K562 (cell line): Measurements from ENCODE around the gene RUVBL2. TPM values are rescaled to one million over a fixed set of nuclear protein-coding genes. Genes with fewer than 3 reads are reported as not detected.

Source experiments
- CTCFL ChIP-seq: IDR thresholded peaks from 2 replicates; pipeline ENCODE4 v1.6.1; 2011; ENCODE audit warnings: borderline replicate concordance, low read depth, mild to moderate bottlenecking, moderate library complexity, low read length; ENCODE audit not compliant: insufficient read depth, poor library complexity, severe bottlenecking
- EGR1 ChIP-seq: fragments of 450-650 bp; conservative IDR thresholded peaks from 2 replicates; pipeline ENCODE4 v1.6.1; 2017; ENCODE audit warnings: mild to moderate bottlenecking
- ETV6 ChIP-seq, 3 experiments: fragments of 150-350 bp in 1 of 3; sonication (generic) in 1 of 3; formaldehyde crosslinking in 1 of 3; IDR thresholded peaks; 2 replicates each; pipeline versions ENCODE4 v1.6.1 to v1.8.0; 2014 to 2022; ENCODE audit warnings: borderline replicate concordance in 2 of 3, low read depth in 2 of 3, antibody characterized with exemption in 1 of 3, low read length in 1 of 3, mild to moderate bottlenecking in 1 of 3, missing genetic modification reagents in 1 of 3
- FIP1L1 ChIP-seq: fragments of 200-400 bp; formaldehyde crosslinking; IDR thresholded peaks from 2 replicates; pipeline ENCODE4 v1.6.1; 2018; ENCODE audit warnings: mild to moderate bottlenecking, low read depth, low read length; ENCODE audit not compliant: poor library complexity, severe bottlenecking
- HDAC1 ChIP-seq, 2 experiments: fragments of 450-650 bp; IDR thresholded peaks; 2 replicates each; pipeline ENCODE4 v1.6.1; 2016 to 2017; ENCODE audit warnings: inconsistent platforms in 1 of 2, mild to moderate bottlenecking in 1 of 2, moderate library complexity in 1 of 2
- HDAC6 ChIP-seq: IDR thresholded peaks from 2 replicates; pipeline ENCODE4 v1.6.1; 2012; ENCODE audit warnings: low read depth, mild to moderate bottlenecking, control low read depth, inconsistent platforms, low read length, moderate library complexity
- ILF3 ChIP-seq: fragments of 450-650 bp; IDR thresholded peaks from 2 replicates; pipeline ENCODE4 v1.6.1; 2018; ENCODE audit warnings: antibody characterized with exemption, mild to moderate bottlenecking, moderate library complexity, borderline replicate concordance
- POLR2B ChIP-seq: fragments of 450-650 bp; IDR thresholded peaks from 2 replicates; pipeline ENCODE4 v1.6.1; 2018; ENCODE audit warnings: low read depth; ENCODE audit not compliant: partially characterized antibody
- SAFB2 ChIP-seq: fragments of 200-400 bp; formaldehyde crosslinking; IDR thresholded peaks from 2 replicates; pipeline ENCODE4 v1.6.1; 2018; ENCODE audit warnings: borderline replicate concordance, low read length, low read depth, moderate library complexity; ENCODE audit not compliant: severe bottlenecking
- THAP12 ChIP-seq: fragments of 250-450 bp; sonication (Bioruptor Pico); IDR thresholded peaks from 2 replicates; pipeline ENCODE4 v1.9.0; 2021; ENCODE audit warnings: mild to moderate bottlenecking, inconsistent platforms
- ZNF311 ChIP-seq: fragments of 250-450 bp; sonication (Bioruptor Pico); IDR thresholded peaks from 2 replicates; pipeline ENCODE4 v1.4.0; 2020; ENCODE audit warnings: mild to moderate bottlenecking, moderate library complexity
- ZNF407 ChIP-seq: fragments of 450-650 bp; IDR thresholded peaks from 2 replicates; pipeline ENCODE4 v1.6.1; 2016; ENCODE audit warnings: low read depth
- ZNF644 ChIP-seq: fragments of 200-800 bp; sonication (Bioruptor generic); IDR thresholded peaks from 2 replicates; pipeline ENCODE4 v1.6.1; 2016; ENCODE audit warnings: low read depth, missing genetic modification characterization, missing compliant biosample characterization
- polyA plus RNA-seq, 8 experiments: library from polyadenylated mRNA; depleted of rRNA in 4 of 8; stranded (reverse) in 5 of 8; unstranded in 3 of 8; fragments of >200 nt; fragmentation: Nextera tagmentation in 2 of 8; fragmentation: Illumina TruSeq in 1 of 8; extraction: Ambion mirVana in 2 of 8; extraction: Trizol in 1 of 8; gene quantifications; 2 replicates each; pipeline versions ENCODE4 v1.2.1 to v1.2.3, GENCODE V29; 2011 to 2014; ENCODE audit warnings: inconsistent platforms in 1 of 8, missing spikeins in 1 of 8
- total RNA-seq, 7 experiments: library from RNA; depleted of rRNA in 6 of 7; stranded (reverse); fragments of >200 nt in 6 of 7; fragmentation: Illumina TruSeq in 2 of 7; extraction: Trizol in 2 of 7; gene quantifications; 2 replicates each; pipeline versions ENCODE4 v1.2.1 to v1.2.3, GENCODE V29; 2011 to 2021; ENCODE audit warnings: low replicate concordance in 1 of 7

Gene RUVBL2
- total and polyA plus RNA-seq, 9 of the 15 experiments (the other 6 are each of a cell fraction or from before 2014, with no cell fraction given), result 71.4 to 453 (median 237) TPM

- TF ChIP-seq THAP12 (CRISPR knock-in tag) (peak; percentile 89), ILF3 (no peak), SAFB2 (no peak), FIP1L1 (no peak), POLR2B (peak; percentile 88), HDAC1 (IDR thresholded peaks at IDR 0.05) (peak in 1 of 2 experiments; percentile 74; a peak in 2 of 4 replicates), ETV6 (IDR thresholded peaks at IDR 0.05; ENCODE audit: borderline replicate concordance in 1 of 2, low read depth in 2 of 2, low read length in 1 of 2) (no peak), ETV6 (CRISPR knock-in tag; IDR thresholded peaks at IDR 0.05; ENCODE audit: borderline replicate concordance) (no peak), CTCFL (no peak), ZNF407 (no peak), ZNF644 (tag) (no peak), HDAC6 (no peak), EGR1 (no peak), ZNF311 (CRISPR knock-in tag) (no peak)
Measured at GRCh38 chr19:48962029-48962848, 31.4 kb upstream of the RUVBL2 start (continued).
